GM12878 (cell line): ENCODE data around the gene CBFB. TPM values are rescaled to one million over a fixed set of nuclear protein-coding genes. Genes with fewer than 3 reads are reported as not detected.

Experiments used
- BHLHE40 ChIP-seq, 2 experiments: fragments of 450-650 bp in 1 of 2; IDR thresholded peaks; 2 replicates each; pipeline ENCODE4 v1.6.1; 2011 to 2017; ENCODE audit warnings: low read depth in 2 of 2, borderline replicate concordance in 1 of 2, improper control_type of control experiment in 1 of 2, low read length in 1 of 2, mild to moderate bottlenecking in 1 of 2
- CHD2 ChIP-seq: IDR thresholded peaks from 2 replicates; pipeline ENCODE4 v1.6.1; 2011; ENCODE audit warnings: low read depth, low read length, improper control_type of control experiment, borderline replicate concordance
- DPF2 ChIP-seq: fragments of 450-650 bp; IDR thresholded peaks from 2 replicates; pipeline ENCODE4 v1.6.1; 2017; ENCODE audit warnings: mild to moderate bottlenecking
- EP300 ChIP-seq, 2 experiments: fragments of 150-350 bp in 1 of 2; IDR thresholded peaks; 2 replicates each; pipeline ENCODE4 v1.6.1; 2011 to 2012; ENCODE audit warnings: low read depth in 2 of 2, low read length in 2 of 2, borderline replicate concordance in 1 of 2, improper control_type of control experiment in 1 of 2, inconsistent platforms in 1 of 2; ENCODE audit not compliant: control insufficient read depth in 1 of 2
- JUNB ChIP-seq: IDR thresholded peaks from 2 replicates; pipeline ENCODE4 v1.6.1; 2016; ENCODE audit warnings: antibody characterized with exemption, mild to moderate bottlenecking
- NBN ChIP-seq: fragments of 450-650 bp; IDR thresholded peaks from 2 replicates; pipeline ENCODE4 v1.6.1; 2016
- PAX5 ChIP-seq: IDR thresholded peaks from 2 replicates; pipeline ENCODE4 v1.6.1; 2011; ENCODE audit warnings: low read depth, low read length, borderline replicate concordance
- RB1 ChIP-seq: fragments of 450-650 bp; formaldehyde crosslinking; IDR thresholded peaks from 2 replicates; pipeline ENCODE4 v1.6.1; 2017; ENCODE audit warnings: mild to moderate bottlenecking, borderline replicate concordance
- SMARCA5 ChIP-seq: fragments of 450-650 bp; IDR thresholded peaks from 2 replicates; pipeline ENCODE4 v1.6.1; 2017; ENCODE audit warnings: mild to moderate bottlenecking
- polyA plus RNA-seq, 11 experiments: library from polyadenylated mRNA; depleted of rRNA in 4 of 11; unstranded in 6 of 11; stranded (reverse) in 5 of 11; fragments of >200 nt; fragmentation: Nextera tagmentation in 4 of 11; fragmentation: Illumina TruSeq in 1 of 11; extraction: Ambion mirVana in 4 of 11; extraction: Trizol in 1 of 11; gene quantifications; 1 replicate in 1 of 11; 2 replicates in 10 of 11; pipeline versions ENCODE4 v1.2.1 to v1.2.3, GENCODE V29; 2011 to 2016; ENCODE audit warnings: inconsistent platforms in 2 of 11, missing spikeins in 2 of 11, low read depth in 1 of 11
- total RNA-seq, 4 experiments: library from RNA; depleted of rRNA in 3 of 4; stranded (reverse); fragments of >200 nt in 3 of 4; fragmentation: Illumina TruSeq in 1 of 4; extraction: Trizol in 1 of 4; gene quantifications; 2 replicates each; pipeline versions ENCODE4 v1.2.1 to v1.2.3, GENCODE V29; 2013 to 2021
- TF ChIP-seq, protein P1 (sequence below): fragments of 450-650 bp; IDR thresholded peaks from 2 replicates; pipeline ENCODE4 v1.6.1; 2017; ENCODE audit warnings: antibody characterized with exemption, mild to moderate bottlenecking, moderate library complexity
- TF ChIP-seq, protein P2 (sequence below): fragments of 450-650 bp; IDR thresholded peaks from 2 replicates; pipeline ENCODE4 v1.6.1; 2017; ENCODE audit warnings: mild to moderate bottlenecking, moderate library complexity

Gene CBFB
- total and polyA plus RNA-seq, 10 of the 15 experiments (the other 5 are each of a cell fraction or from before 2014, with no cell fraction given): 25.3 to 83.8 (median 65.7) TPM

DNA sequence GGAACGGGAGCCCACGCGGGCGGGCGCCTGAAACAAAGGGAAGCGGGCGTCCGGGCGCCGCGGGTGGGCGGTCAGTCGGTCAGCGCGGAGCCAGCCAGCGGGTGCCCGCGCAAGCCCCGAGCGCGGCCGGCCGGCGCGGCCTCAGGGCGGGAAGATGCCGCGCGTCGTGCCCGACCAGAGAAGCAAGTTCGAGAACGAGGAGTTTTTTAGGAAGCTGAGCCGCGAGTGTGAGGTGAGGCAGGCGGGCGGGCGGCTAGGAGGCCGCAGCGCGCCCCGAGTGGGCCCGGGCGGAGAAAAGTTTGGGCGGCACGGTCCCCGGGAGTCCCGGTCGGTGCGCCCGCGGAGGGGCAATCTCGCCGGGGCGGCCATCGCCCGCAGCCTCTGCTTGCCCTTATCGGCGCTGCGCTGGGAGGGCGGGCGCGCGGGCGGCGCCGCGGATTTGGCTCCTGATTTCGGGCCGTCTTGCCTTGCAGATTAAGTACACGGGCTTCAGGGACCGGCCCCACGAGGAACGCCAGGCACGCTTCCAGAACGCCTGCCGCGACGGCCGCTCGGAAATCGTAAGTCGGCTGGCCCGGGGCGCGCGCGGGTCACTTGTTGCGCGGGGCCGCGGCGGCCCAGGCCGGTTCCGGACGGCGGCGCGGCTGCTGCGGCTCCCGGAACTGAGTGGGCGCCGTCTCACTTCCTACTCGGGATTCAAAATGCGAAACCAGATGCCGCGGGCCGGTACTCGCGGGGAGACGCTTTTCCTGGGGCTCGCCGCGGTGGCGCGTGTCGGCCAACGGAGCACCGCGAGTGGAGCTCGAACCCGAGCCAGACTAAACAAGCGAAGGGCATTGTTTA is 526 bp downstream of the CBFB start (continued):
- TF ChIP-seq, protein P1, sequence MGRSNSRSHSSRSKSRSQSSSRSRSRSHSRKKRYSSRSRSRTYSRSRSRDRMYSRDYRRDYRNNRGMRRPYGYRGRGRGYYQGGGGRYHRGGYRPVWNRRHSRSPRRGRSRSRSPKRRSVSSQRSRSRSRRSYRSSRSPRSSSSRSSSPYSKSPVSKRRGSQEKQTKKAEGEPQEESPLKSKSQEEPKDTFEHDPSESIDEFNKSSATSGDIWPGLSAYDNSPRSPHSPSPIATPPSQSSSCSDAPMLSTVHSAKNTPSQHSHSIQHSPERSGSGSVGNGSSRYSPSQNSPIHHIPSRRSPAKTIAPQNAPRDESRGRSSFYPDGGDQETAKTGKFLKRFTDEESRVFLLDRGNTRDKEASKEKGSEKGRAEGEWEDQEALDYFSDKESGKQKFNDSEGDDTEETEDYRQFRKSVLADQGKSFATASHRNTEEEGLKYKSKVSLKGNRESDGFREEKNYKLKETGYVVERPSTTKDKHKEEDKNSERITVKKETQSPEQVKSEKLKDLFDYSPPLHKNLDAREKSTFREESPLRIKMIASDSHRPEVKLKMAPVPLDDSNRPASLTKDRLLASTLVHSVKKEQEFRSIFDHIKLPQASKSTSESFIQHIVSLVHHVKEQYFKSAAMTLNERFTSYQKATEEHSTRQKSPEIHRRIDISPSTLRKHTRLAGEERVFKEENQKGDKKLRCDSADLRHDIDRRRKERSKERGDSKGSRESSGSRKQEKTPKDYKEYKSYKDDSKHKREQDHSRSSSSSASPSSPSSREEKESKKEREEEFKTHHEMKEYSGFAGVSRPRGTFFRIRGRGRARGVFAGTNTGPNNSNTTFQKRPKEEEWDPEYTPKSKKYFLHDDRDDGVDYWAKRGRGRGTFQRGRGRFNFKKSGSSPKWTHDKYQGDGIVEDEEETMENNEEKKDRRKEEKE: 0 out of 2 replicates have a peak, but pooled peaks have one; percentile 41
- no peak for TF ChIP-seq JUNB
- peak; percentile 82 for TF ChIP-seq DPF2
- peak; percentile 52 for TF ChIP-seq SMARCA5
- TF ChIP-seq RB1: peak; percentile 55
- peak; percentile 75 for TF ChIP-seq PAX5
- 0 out of 2 replicates have a peak, but pooled peaks have one; percentile 33 for TF ChIP-seq CHD2
- 0 out of 2 replicates have a peak, but pooled peaks have one; percentile 9 for TF ChIP-seq NBN
- TF ChIP-seq, protein P2, sequence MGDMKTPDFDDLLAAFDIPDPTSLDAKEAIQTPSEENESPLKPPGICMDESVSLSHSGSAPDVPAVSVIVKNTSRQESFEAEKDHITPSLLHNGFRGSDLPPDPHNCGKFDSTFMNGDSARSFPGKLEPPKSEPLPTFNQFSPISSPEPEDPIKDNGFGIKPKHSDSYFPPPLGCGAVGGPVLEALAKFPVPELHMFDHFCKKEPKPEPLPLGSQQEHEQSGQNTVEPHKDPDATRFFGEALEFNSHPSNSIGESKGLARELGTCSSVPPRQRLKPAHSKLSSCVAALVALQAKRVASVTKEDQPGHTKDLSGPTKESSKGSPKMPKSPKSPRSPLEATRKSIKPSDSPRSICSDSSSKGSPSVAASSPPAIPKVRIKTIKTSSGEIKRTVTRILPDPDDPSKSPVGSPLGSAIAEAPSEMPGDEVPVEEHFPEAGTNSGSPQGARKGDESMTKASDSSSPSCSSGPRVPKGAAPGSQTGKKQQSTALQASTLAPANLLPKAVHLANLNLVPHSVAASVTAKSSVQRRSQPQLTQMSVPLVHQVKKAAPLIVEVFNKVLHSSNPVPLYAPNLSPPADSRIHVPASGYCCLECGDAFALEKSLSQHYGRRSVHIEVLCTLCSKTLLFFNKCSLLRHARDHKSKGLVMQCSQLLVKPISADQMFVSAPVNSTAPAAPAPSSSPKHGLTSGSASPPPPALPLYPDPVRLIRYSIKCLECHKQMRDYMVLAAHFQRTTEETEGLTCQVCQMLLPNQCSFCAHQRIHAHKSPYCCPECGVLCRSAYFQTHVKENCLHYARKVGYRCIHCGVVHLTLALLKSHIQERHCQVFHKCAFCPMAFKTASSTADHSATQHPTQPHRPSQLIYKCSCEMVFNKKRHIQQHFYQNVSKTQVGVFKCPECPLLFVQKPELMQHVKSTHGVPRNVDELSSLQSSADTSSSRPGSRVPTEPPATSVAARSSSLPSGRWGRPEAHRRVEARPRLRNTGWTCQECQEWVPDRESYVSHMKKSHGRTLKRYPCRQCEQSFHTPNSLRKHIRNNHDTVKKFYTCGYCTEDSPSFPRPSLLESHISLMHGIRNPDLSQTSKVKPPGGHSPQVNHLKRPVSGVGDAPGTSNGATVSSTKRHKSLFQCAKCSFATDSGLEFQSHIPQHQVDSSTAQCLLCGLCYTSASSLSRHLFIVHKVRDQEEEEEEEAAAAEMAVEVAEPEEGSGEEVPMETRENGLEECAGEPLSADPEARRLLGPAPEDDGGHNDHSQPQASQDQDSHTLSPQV: peak; percentile 68; the same call in 1 of the 2 replicates
- 0 out of 4 replicates have a peak, but pooled peaks of 1 of the 2 experiments have one; percentile 19 for TF ChIP-seq EP300 (IDR thresholded peaks at IDR 0.05; ENCODE audit: borderline replicate concordance in 1 of 2, control insufficient read depth in 1 of 2, low read depth in 2 of 2, low read length in 2 of 2)
- peak; percentile 23 to 61; a peak in 2 of 4 replicates for TF ChIP-seq BHLHE40 (IDR thresholded peaks at IDR 0.05; ENCODE audit: borderline replicate concordance in 1 of 2, low read depth in 2 of 2, low read length in 1 of 2)
